Heart left ventricle (tissue), 13 donors: ENCODE measurements around the gene GPR141.

Source experiments
- CTCF ChIP-seq, 12 donors: fragments of 200-600 bp; sonication (generic) in 4 of 12; IDR thresholded peaks; one replicate each; pipeline versions ENCODE4 v1.5.0 to v1.8.0; 2018 to 2022; ENCODE audit warnings: antibody characterized with exemption in 12 of 12, mild to moderate bottlenecking in 5 of 12
- POLR2A ChIP-seq, 2 donors: fragments of 450-650 bp; IDR thresholded peaks; one replicate each; pipeline ENCODE4 v1.6.1; 2017; ENCODE audit warnings: antibody characterized with exemption in 2 of 2, mild to moderate bottlenecking in 2 of 2, moderate library complexity in 2 of 2
- donor health status: ischemic (EF 13 %, LVEDD 7.1; RV severe dilation, severe dysfunction).
- donor health status: DM: no; HTN: yes; CAD: no.
- donor health status: DM: no; HTN: no; CAD: no.
- donor health status: ischemic (EF 25% LVEDD 6.9; RV normal size, moderate dysfunction).
- donor health status: ischemic (EF 25% LVEDD 5.7; RV mildly dilated, moderate dysfunction).
- donor health status: ischemic (EF 35%, LVEDD 5.7; RV mildly dilated, moderate dysfunction).
- donor health status: nonischemic (EF 11% LVEDD 7.7; RV severe dilation, severe dysfunction).
- donor health status: DM: yes; HTN: yes; CAD: no.
- donor health status: PGD.
- donor health status: ischemic (EF 29% LVEDD 5.4; RV normal size, mild dysfunction).
- donor health status: nonischemic (EF 23%, LVEDD 6.1; RV moderate dilation, normal function).

- TF ChIP-seq CTCF (IDR thresholded peaks at IDR 0.05) (no peak), POLR2A (IDR thresholded peaks at IDR 0.05) (no peak)
Observed at GRCh38 chr7:37757563-37757962, 74.0 kb downstream of the GPR141 start.
